ENCODE measurements around the gene GRM8.

- TF ChIP-seq CEBPB (IDR thresholded peaks at IDR 0.05) = no peak
- TF ChIP-seq CREB1 (IDR thresholded peaks at IDR 0.05; ENCODE audit: low read depth) = no peak
- no peak for TF ChIP-seq MAX (IDR thresholded peaks at IDR 0.05)
- TF ChIP-seq RAD21 (IDR thresholded peaks at IDR 0.05; ENCODE audit: low read depth) = no peak
- TF ChIP-seq REST (IDR thresholded peaks at IDR 0.05; ENCODE audit: low read depth) = no peak
- TF ChIP-seq TAF1 (IDR thresholded peaks at IDR 0.05; ENCODE audit: low read depth) = no peak
- TF ChIP-seq FOXM1 (IDR thresholded peaks at IDR 0.05; ENCODE audit: borderline replicate concordance, low read depth) = no peak
- no peak for TF ChIP-seq EP300 (IDR thresholded peaks at IDR 0.05; ENCODE audit: borderline replicate concordance)
- TF ChIP-seq EGR1 (IDR thresholded peaks at IDR 0.05) = no peak
- no peak for TF ChIP-seq USF1 (IDR thresholded peaks at IDR 0.05)
- TF ChIP-seq NFIC (IDR thresholded peaks at IDR 0.05) = no peak
- no peak for TF ChIP-seq TEAD4 (IDR thresholded peaks at IDR 0.05)
Observed at GRCh38 chr7:127150543-127150942, 102.2 kb downstream of the GRM8 start.

Data from Ishikawa (cell line).